HepG2 (cell line): ENCODE measurements around the gene PDC. TPM values are rescaled to one million over a fixed set of nuclear protein-coding genes. Genes with fewer than 3 reads are reported as not detected.
"Not testable (repeated sequence)": the region's sequence is repeated elsewhere in the genome, so short reads cannot be mapped to it uniquely, and the experiment has no call there.

Source experiments
- ATAC-seq: fragments of 200-7000 bp; cut with Tn5 transposase; 3 replicates; pipeline ENCODE4 v1.9.1; 2020; ENCODE audit warnings: mild to moderate bottlenecking, moderate library complexity
- BruUV-seq: library from RNA; stranded (reverse); fragments of 400-500 nt; replicated peaks from 2 replicates; lab custom pipeline; 2021; lab: Mats Ljungman, UMichigan
- CTCF ChIA-PET: fragments of 300-600 bp; formaldehyde crosslinking; extraction: SDS; loops from one replicate; lab custom pipeline; 2021; ENCODE audit warnings: low total read pairs, inconsistent platforms, low intra/inter-chr PET ratio; lab: Yijun Ruan, JAX
- POLR2A ChIA-PET: fragments of 350-600 bp; sonication (Branson Sonifier 250); formaldehyde crosslinking; loops from one replicate; lab custom pipeline; 2020; ENCODE audit warnings: antibody characterized with exemption, inconsistent platforms; lab: Yijun Ruan, JAX
- DNase-seq: peaks from one replicate; pipeline ENCODE4 v3.0.0-alpha.2; 2015; ENCODE audit warnings: low spot score
- FAIRE-seq: peaks from 3 replicates; lab custom pipeline; 2011; peaks lifted over from hg19 to GRCh38; lab: Jason Lieb, UNC
- H2AFZ ChIP-seq: one replicate; pipeline ENCODE4 v1.6.1; 2011; ENCODE audit warnings: low read length, inconsistent platforms
- H3K27ac ChIP-seq: fragments of 300-600 bp; 3 replicates; pipeline ENCODE4 v1.8.0; 2011; ENCODE audit warnings: mixed run types, mild to moderate bottlenecking, mixed read lengths, low read length, inconsistent platforms; ENCODE audit not compliant: insufficient read depth; ENCODE audit errors: extremely low read length
- H3K27me3 ChIP-seq, 2 experiments: fragments of 200-600 bp in 1 of 2; 2 replicates in 1 of 2; 3 replicates in 1 of 2; pipeline versions ENCODE4 v1.6.0 to v1.8.0; 2011; ENCODE audit warnings: low read length in 2 of 2, mild to moderate bottlenecking in 2 of 2, moderate library complexity in 2 of 2, inconsistent platforms in 1 of 2; ENCODE audit not compliant: insufficient read depth in 2 of 2, control insufficient read depth in 1 of 2
- H3K36me3 ChIP-seq, 2 experiments: fragments of 200-600 bp in 1 of 2; replicated peaks in 1 of 2; 2 replicates in 1 of 2; 3 replicates in 1 of 2; pipeline versions ENCODE4 v1.5.1 to v1.8.0; 2011; ENCODE audit warnings: low read length in 2 of 2, inconsistent platforms in 1 of 2; ENCODE audit not compliant: insufficient read depth in 2 of 2, control insufficient read depth in 1 of 2
- H3K4me1 ChIP-seq: 2 replicates; pipeline ENCODE4 v1.5.1; 2012; ENCODE audit warnings: low read length, inconsistent platforms; ENCODE audit not compliant: insufficient read depth
- H3K4me2 ChIP-seq: 2 replicates; pipeline ENCODE4 v1.6.0; 2011; ENCODE audit warnings: low read depth, low read length, inconsistent platforms
- H3K4me3 ChIP-seq, 3 experiments: fragments of 200-600 bp in 1 of 3; sonication (generic), shearing (Covaris generic) in 1 of 3; replicated peaks in 1 of 3; 2 replicates each; pipeline ENCODE4 v1.5.1; 2011 to 2016; ENCODE audit warnings: low read length in 3 of 3, inconsistent platforms in 2 of 3, low read depth in 2 of 3, mild to moderate bottlenecking in 2 of 3, control low read depth in 1 of 3, mixed read lengths in 1 of 3; ENCODE audit not compliant: insufficient read depth in 1 of 3
- H3K79me2 ChIP-seq: one replicate; pipeline ENCODE4 v1.6.1; 2011; ENCODE audit warnings: low read length, inconsistent platforms; ENCODE audit not compliant: insufficient read depth
- H3K9ac ChIP-seq: 2 replicates; pipeline ENCODE4 v1.6.0; 2011; ENCODE audit warnings: mild to moderate bottlenecking, low read depth, low read length, inconsistent platforms; ENCODE audit not compliant: insufficient read depth
- H3K9me3 ChIP-seq: 2 replicates; pipeline ENCODE4 v1.5.1; 2012; ENCODE audit warnings: mild to moderate bottlenecking, low read length
- H4K20me1 ChIP-seq: 2 replicates; pipeline ENCODE4 v1.6.0; 2011; ENCODE audit warnings: inconsistent platforms, mild to moderate bottlenecking, low read length, moderate library complexity; ENCODE audit not compliant: insufficient read depth
- ATF6 ChIP-seq: sonication (generic); formaldehyde crosslinking; conservative IDR thresholded peaks from 2 replicates; pipeline ENCODE4 v1.4.0; 2020; ENCODE audit warnings: missing genetic modification reagents
- CREBL2 ChIP-seq: sonication (generic); formaldehyde crosslinking; IDR thresholded peaks from 2 replicates; pipeline ENCODE4 v1.8.1; 2023; ENCODE audit warnings: missing genetic modification reagents, mild to moderate bottlenecking, borderline replicate concordance
- FOXP4 ChIP-seq: sonication (generic); formaldehyde crosslinking; IDR thresholded peaks from 2 replicates; pipeline ENCODE4 v1.4.0; 2020; ENCODE audit warnings: missing genetic modification reagents
- ZHX2 ChIP-seq, 2 experiments: sonication (generic) in 1 of 2; formaldehyde crosslinking in 1 of 2; IDR thresholded peaks; 2 replicates each; pipeline versions ENCODE4 v1.6.1 to v1.9.0; 2014 to 2022; ENCODE audit warnings: antibody characterized with exemption in 1 of 2, borderline replicate concordance in 1 of 2, inconsistent platforms in 1 of 2, low read depth in 1 of 2, missing genetic modification reagents in 1 of 2
- WGBS: methylation state at CpG from one replicate; pipeline ENCODE4 v1.1.6; 2017; ENCODE audit warnings: low lambda C conversion rate; 5-methylcytosine and 5-hydroxymethylcytosine counted together
- in situ Hi-C: cut with HindIII; loops from 2 replicates; pipeline ENCODE4 v1.10.0; 2017; ENCODE audit warnings: low pct_unique_long_range_greater_than_20kb; ENCODE audit not compliant: extremely low pct_ligation_motif_present
- intact Hi-C: fragments of 100-400 bp; cut with micrococcal nuclease; formaldehyde crosslinking; loops from one replicate; pipeline ENCODE4 v1.10.0; 2022; ENCODE audit not compliant: unreplicated experiment
- polyA plus RNA-seq, 8 experiments: library from polyadenylated mRNA; depleted of rRNA in 3 of 8; stranded (reverse) in 7 of 8; unstranded in 1 of 8; fragments of >200 nt; fragmentation: Illumina TruSeq in 4 of 8; extraction: Trizol in 4 of 8; gene quantifications; 2 replicates each; pipeline versions ENCODE4 v1.2.1 to v1.2.3, GENCODE V29; 2011 to 2016; ENCODE audit warnings: low read depth in 4 of 8, missing spikeins in 1 of 8, mixed read lengths in 1 of 8; ENCODE audit not compliant: insufficient read depth in 1 of 8
- total RNA-seq, 5 experiments: library from RNA; depleted of rRNA; stranded (reverse); fragments of >200 nt; fragmentation: Illumina TruSeq; extraction: Trizol; gene quantifications; 2 replicates each; pipeline ENCODE4 v1.2.3, GENCODE V29; 2016; ENCODE audit warnings: low read depth in 1 of 5

The PDC gene
- total and polyA plus RNA-seq, 2 of the 13 experiments (the other 11 are each of a cell fraction or from before 2014, with no cell fraction given), result not detected

- H4K20me1 ChIP-seq, result no peaks in the 10 kb centered on the region
- H3K9me3 ChIP-seq, result no peaks in the 10 kb centered on the region
- H3K9ac ChIP-seq, result no peak overlapping the region
- H3K36me3 ChIP-seq, result no peaks in the 10 kb centered on the region
- in situ Hi-C loops (no loop called here), intact Hi-C loops (no loop called here)
- TF ChIP-seq ZHX2 (IDR thresholded peaks at IDR 0.05; ENCODE audit: low read depth) (no peak), ZHX2 (CRISPR knock-in tag; IDR thresholded peaks at IDR 0.05; ENCODE audit: borderline replicate concordance) (no peak), ATF6 (CRISPR knock-in tag) (no peak), FOXP4 (CRISPR knock-in tag) (no peak), CREBL2 (CRISPR knock-in tag) (no peak)
- H3K4me2 ChIP-seq, result no peak overlapping the region
- ChIA-PET CTCF (no interaction called here), POLR2A (no interaction called here)
- H3K4me1 ChIP-seq, result no peaks in the 10 kb centered on the region
- no peak overlapping the region for H3K27ac ChIP-seq
- no peaks in the 10 kb centered on the region for H3K27me3 ChIP-seq
- no TSS peak for BruUV-seq
- no peak overlapping the region for H3K4me3 ChIP-seq
- DNase-seq (no peak), ATAC-seq (no peak), FAIRE-seq (no peak)
- 5% methylated on average over 2 of the region's 2 CpGs for WGBS
- no peaks in the 10 kb centered on the region for H3K79me2 ChIP-seq
- H2AFZ ChIP-seq, result no peak overlapping the region
These were observed 5.0 kb upstream of the PDC start for GRCh38 chr1:186465946-186466345.

GRCh38 chr1:186465491-186465890, 4.6 kb upstream of the PDC start:
- H3K27me3 ChIP-seq, H3K27ac ChIP-seq, intact Hi-C loops, FAIRE-seq, H3K36me3 ChIP-seq, in situ Hi-C loops, H3K9me3 ChIP-seq, DNase-seq, ATAC-seq, H3K9ac ChIP-seq, H2AFZ ChIP-seq, H4K20me1 ChIP-seq, H3K4me3 ChIP-seq, H3K4me1 ChIP-seq, H3K4me2 ChIP-seq, POLR2A ChIA-PET, H3K79me2 ChIP-seq, BruUV-seq, CTCF ChIA-PET: not testable (repeated sequence)
